ENCODE data around the gene NDUFB2.
"Not testable (repeated sequence)": the region's sequence is repeated elsewhere in the genome, so short reads cannot be mapped to it uniquely, and the experiment has no call there.

The NDUFB2 gene

DNA sequence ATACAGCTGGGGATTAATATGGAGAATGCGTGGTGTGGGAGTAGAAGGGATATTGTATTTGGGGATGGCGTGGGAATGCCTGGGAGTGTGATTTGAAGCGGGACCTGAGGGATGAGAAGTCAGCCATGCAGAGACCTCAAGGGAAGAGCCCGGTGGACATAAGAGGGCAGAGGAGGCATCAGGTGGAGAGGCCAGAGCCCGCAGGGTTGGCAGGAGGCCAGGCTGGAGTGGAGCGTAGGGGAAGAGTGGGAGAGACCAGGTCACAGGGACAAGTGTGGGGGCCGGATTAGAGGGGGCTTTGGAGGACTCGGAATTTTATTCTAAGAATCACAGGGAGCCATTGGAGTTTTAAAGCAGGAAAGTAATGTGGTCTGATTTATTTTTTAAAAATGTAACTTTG, 2.0 kb downstream of the NDUFB2 start:
- POLR2A ChIA-PET = interaction anchor here (1.0 kb wide), 1 partner anchor 374 kb away, joined by 3 read pairs; no protein-coding TSS in a partner anchor
- TF ChIP-seq BHLHE40 (IDR thresholded peaks at IDR 0.05; ENCODE audit: borderline replicate concordance) (no peak), LEF1 (IDR thresholded peaks at IDR 0.05; ENCODE audit: borderline replicate concordance) (no peak), TARDBP (IDR thresholded peaks at IDR 0.05) (no peak), SP1 (IDR thresholded peaks at IDR 0.05) (no peak), HDGF (IDR thresholded peaks at IDR 0.05; ENCODE audit: borderline replicate concordance) (no peak), FOXM1 (IDR thresholded peaks at IDR 0.05; ENCODE audit: borderline replicate concordance) (no peak), FOXK2 (IDR thresholded peaks at IDR 0.05) (no peak), CTBP1 (IDR thresholded peaks at IDR 0.05; ENCODE audit: borderline replicate concordance) (no peak), FOXA1 (IDR thresholded peaks at IDR 0.05) (no peak), NFRKB (IDR thresholded peaks at IDR 0.05) (no peak), L3MBTL2 (conservative IDR thresholded peaks at IDR 0.05) (no peak), ARNT (IDR thresholded peaks at IDR 0.05) (no peak), ELF4 (IDR thresholded peaks at IDR 0.05) (no peak), ZNF384 (IDR thresholded peaks at IDR 0.05) (no peak), SUZ12 (IDR thresholded peaks at IDR 0.05) (no peak)
- TF ChIP-seq, protein P1, sequence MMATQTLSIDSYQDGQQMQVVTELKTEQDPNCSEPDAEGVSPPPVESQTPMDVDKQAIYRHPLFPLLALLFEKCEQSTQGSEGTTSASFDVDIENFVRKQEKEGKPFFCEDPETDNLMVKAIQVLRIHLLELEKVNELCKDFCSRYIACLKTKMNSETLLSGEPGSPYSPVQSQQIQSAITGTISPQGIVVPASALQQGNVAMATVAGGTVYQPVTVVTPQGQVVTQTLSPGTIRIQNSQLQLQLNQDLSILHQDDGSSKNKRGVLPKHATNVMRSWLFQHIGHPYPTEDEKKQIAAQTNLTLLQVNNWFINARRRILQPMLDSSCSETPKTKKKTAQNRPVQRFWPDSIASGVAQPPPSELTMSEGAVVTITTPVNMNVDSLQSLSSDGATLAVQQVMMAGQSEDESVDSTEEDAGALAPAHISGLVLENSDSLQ (IDR thresholded peaks at IDR 0.05) = no peak
- DNase-seq (ENCODE audit: extremely low spot score) = no peak
- CTCF ChIA-PET = interaction anchor here (0.6 kb wide), 1 partner anchor 272 kb away, joined by 4 read pairs; no protein-coding TSS in a partner anchor

DNA sequence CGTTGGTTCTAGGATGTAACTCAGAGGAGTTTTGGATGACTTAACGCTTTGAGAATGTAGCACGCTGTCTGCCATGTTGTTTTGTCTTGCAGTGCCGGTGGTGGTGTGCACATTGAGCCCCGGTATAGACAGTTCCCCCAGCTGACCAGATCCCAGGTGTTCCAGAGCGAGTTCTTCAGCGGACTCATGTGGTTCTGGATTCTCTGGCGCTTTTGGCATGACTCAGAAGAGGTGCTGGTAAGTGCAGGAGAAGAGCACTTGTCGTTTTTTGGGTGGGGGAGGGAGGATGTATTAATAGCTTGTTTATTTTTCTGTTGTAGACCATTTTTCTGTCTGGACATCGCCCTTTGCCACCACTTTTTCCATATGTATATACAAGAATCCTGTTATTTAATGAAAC, 6.3 kb downstream of the NDUFB2 start:
- DNase-seq (ENCODE audit: extremely low spot score) = no peak
- POLR2A ChIA-PET = no interaction called here
- TF ChIP-seq SUZ12 (IDR thresholded peaks at IDR 0.05) = no peak
- no peak for TF ChIP-seq ZNF384 (IDR thresholded peaks at IDR 0.05)
- TF ChIP-seq BHLHE40 (IDR thresholded peaks at IDR 0.05; ENCODE audit: borderline replicate concordance) = no peak
- TF ChIP-seq SP1 (IDR thresholded peaks at IDR 0.05) = no peak
- no peak for TF ChIP-seq LEF1 (IDR thresholded peaks at IDR 0.05; ENCODE audit: borderline replicate concordance)
- TF ChIP-seq, protein P1 (IDR thresholded peaks at IDR 0.05) = no peak
- TF ChIP-seq HDGF (IDR thresholded peaks at IDR 0.05; ENCODE audit: borderline replicate concordance) = no peak
- no peak for TF ChIP-seq ELF4 (IDR thresholded peaks at IDR 0.05)
- no peak for TF ChIP-seq FOXA1 (IDR thresholded peaks at IDR 0.05)
- TF ChIP-seq CTBP1 (IDR thresholded peaks at IDR 0.05; ENCODE audit: borderline replicate concordance) = no peak
- no peak for TF ChIP-seq FOXK2 (IDR thresholded peaks at IDR 0.05)
- no peak for TF ChIP-seq NFRKB (IDR thresholded peaks at IDR 0.05)
- no peak for TF ChIP-seq TARDBP (IDR thresholded peaks at IDR 0.05)
- no peak for TF ChIP-seq ARNT (IDR thresholded peaks at IDR 0.05)
- TF ChIP-seq FOXM1 (IDR thresholded peaks at IDR 0.05; ENCODE audit: borderline replicate concordance) = no peak
- CTCF ChIA-PET = interaction anchor here (1.1 kb wide), 1 partner anchor 13 kb away, joined by 4 read pairs; no protein-coding TSS in a partner anchor

DNA sequence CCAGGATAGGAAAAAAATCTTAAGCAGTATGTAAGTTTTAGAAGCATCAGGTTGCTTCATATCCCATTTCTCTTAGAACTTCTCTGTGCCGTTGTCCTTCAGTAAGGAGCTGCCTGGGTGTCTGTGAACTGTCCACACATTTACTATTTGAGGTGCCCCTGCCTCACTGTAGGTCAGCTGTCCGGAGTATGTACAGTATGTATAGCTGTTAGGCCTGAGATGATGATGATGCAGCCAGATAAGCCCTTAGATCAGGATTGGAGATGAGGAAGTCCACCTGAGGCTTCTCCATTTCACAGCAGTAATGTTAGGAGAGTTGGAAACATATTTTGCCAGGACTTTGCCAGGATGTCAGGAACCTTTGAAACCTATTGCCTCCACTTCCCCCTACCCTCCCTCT, 7.7 kb downstream of the NDUFB2 start:
- ChIA-PET POLR2A (no interaction called here), CTCF (no interaction called here)
- TF ChIP-seq TARDBP (IDR thresholded peaks at IDR 0.05) (no peak), SUZ12 (IDR thresholded peaks at IDR 0.05) (no peak), SP1 (IDR thresholded peaks at IDR 0.05) (no peak), FOXA1 (IDR thresholded peaks at IDR 0.05) (no peak), FOXK2 (IDR thresholded peaks at IDR 0.05) (no peak), NFRKB (IDR thresholded peaks at IDR 0.05) (no peak), L3MBTL2 (conservative IDR thresholded peaks at IDR 0.05) (no peak), FOXM1 (IDR thresholded peaks at IDR 0.05; ENCODE audit: borderline replicate concordance) (no peak), CTBP1 (IDR thresholded peaks at IDR 0.05; ENCODE audit: borderline replicate concordance) (no peak), HDGF (IDR thresholded peaks at IDR 0.05; ENCODE audit: borderline replicate concordance) (no peak), ELF4 (IDR thresholded peaks at IDR 0.05) (no peak)
- TF ChIP-seq, protein P1 (IDR thresholded peaks at IDR 0.05) = no peak
- no peak for DNase-seq (ENCODE audit: extremely low spot score)

DNA sequence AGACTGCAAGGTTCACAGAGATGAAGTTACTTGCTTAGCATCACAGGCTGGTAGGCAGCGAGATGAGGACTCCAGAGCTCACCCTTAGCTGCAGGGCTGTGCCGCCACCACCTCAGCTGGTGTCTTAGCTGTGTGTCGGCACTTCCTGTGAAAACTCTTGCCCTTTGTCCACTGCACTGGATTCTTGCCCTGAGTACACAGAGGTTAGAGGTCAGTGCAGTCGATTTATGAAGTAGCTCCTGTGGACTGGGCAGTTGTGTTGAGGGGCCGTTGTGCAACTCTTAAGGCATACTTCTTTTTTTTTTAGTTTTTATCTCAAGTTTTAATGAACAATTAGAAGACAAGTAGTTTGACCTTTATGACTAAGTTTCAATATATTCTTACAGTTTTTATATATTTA, 10.6 kb downstream of the NDUFB2 start:
- CTCF ChIA-PET = no interaction called here
- TF ChIP-seq BHLHE40 (IDR thresholded peaks at IDR 0.05; ENCODE audit: borderline replicate concordance) (no peak), SUZ12 (IDR thresholded peaks at IDR 0.05) (no peak), ZNF384 (IDR thresholded peaks at IDR 0.05) (no peak), FOXK2 (IDR thresholded peaks at IDR 0.05) (no peak), ARNT (IDR thresholded peaks at IDR 0.05) (no peak), LEF1 (IDR thresholded peaks at IDR 0.05; ENCODE audit: borderline replicate concordance) (no peak), HDGF (IDR thresholded peaks at IDR 0.05; ENCODE audit: borderline replicate concordance) (no peak), SP1 (IDR thresholded peaks at IDR 0.05) (no peak)
- POLR2A ChIA-PET = no interaction called here
- DNase-seq (ENCODE audit: extremely low spot score) = no peak

DNA sequence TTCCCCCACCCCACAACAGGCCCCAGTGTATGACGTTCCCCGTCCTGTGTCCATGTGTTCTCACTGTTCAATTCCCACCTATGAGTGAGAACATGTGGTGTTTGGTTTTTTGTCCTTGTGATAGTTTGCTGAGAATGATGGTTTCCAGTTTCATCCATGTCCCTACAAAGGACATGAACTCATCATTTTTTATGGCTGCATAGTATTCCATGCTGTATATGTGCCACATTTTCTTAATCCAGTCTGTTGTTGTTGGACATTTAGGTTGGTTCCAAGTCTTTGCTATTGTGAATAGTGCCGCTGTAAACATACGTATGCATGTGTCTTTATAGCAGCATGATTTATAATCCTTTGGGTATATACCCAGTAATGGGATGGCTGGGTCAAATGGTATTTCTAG, 12.3 kb downstream of the NDUFB2 start:
- CTCF ChIA-PET; DNase-seq (ENCODE audit: extremely low spot score); POLR2A ChIA-PET: not testable (repeated sequence)

DNA sequence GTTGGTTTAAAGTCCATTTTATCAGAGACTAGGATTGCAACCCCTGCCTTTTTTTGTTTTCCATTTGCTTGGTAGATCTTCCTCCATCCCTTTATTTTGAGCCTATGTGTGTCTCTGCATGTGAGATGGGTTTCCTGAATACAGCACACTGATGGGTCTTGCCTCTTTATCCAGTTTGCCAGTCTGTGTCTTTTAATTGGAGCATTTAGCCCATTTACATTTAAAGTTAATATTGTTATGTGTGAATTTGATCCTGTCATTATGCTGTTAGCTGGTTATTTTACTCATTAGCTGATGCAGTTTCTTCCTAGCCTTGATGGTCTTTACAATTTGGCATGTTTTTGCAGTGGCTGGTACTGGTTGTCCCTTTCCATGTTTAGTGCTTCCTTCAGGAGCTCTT, 15.9 kb downstream of the NDUFB2 start:
- DNase-seq (ENCODE audit: extremely low spot score); CTCF ChIA-PET; POLR2A ChIA-PET: not testable (repeated sequence)
